Measurements from ENCODE around the gene SFTPA2.
"Not testable (repeated sequence)": the region's sequence is repeated elsewhere in the genome, so short reads cannot be mapped to it uniquely, and the experiment has no call there.

DNA sequence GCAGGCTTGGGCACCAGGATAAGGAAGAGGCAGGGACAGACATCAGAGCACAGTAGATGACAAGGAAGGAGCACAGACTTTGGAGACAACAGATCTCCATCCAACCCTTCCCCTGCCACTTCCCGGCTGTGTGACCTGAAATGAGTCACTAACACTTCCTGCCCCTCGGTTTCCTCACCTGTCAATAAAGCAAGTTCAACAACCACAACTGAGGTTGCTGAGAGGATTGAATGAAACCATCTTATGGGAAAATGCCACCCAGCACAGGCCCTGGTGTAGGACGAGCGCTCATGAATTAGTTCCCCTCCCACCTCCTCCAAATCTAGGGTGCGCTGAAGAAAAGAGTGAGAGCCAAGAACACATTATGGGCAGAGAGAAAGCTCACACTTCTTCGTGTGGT is 22.7 kb upstream of the SFTPA2 start:
- TF ChIP-seq, protein P1, sequence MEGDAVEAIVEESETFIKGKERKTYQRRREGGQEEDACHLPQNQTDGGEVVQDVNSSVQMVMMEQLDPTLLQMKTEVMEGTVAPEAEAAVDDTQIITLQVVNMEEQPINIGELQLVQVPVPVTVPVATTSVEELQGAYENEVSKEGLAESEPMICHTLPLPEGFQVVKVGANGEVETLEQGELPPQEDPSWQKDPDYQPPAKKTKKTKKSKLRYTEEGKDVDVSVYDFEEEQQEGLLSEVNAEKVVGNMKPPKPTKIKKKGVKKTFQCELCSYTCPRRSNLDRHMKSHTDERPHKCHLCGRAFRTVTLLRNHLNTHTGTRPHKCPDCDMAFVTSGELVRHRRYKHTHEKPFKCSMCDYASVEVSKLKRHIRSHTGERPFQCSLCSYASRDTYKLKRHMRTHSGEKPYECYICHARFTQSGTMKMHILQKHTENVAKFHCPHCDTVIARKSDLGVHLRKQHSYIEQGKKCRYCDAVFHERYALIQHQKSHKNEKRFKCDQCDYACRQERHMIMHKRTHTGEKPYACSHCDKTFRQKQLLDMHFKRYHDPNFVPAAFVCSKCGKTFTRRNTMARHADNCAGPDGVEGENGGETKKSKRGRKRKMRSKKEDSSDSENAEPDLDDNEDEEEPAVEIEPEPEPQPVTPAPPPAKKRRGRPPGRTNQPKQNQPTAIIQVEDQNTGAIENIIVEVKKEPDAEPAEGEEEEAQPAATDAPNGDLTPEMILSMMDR (IDR thresholded peaks at IDR 0.05), result not testable (repeated sequence)
- TF ChIP-seq EP300, POLR2A, POLR2AphosphoS5 (IDR thresholded peaks at IDR 0.05): not testable (repeated sequence)

All from gastroesophageal sphincter (tissue), 3 donors.